GM08714 (cell line): ENCODE data around the gene KIAA2012.

Experiments
- H3K4me3 ChIP-seq: fragments of 200-500 bp; sonication (Bioruptor generic); 2 replicates; pipeline ENCODE4 v1.5.1; 2014; ENCODE audit warnings: mild to moderate bottlenecking, low read length, inconsistent platforms
- ZNF274 ChIP-seq: IDR thresholded peaks from 2 replicates; pipeline ENCODE4 v1.6.1; 2012; ENCODE audit warnings: mild to moderate bottlenecking, low read depth, low read length

Gene KIAA2012

DNA sequence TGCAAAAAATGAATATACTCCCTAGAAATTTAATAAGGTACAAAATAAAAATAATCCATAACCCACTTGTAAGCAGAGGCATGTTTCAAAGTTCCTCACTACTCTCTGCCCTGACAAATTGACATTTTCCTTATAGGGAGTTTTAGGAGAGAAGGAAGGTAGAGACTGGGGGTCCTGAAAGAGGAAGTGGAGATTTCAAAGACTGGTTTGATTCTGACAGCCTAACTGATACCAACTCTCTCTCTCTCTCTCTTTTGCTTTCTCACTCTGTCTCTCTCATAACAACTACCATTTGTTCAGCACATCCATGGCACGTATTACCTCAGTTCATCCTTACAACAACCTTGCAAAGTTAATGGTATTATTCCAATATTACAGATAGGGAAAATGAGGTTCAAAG is 20.8 kb upstream of the KIAA2012 start:
- TF ChIP-seq ZNF274 = no peak
- no peak overlapping the region for H3K4me3 ChIP-seq

- no peak overlapping the region for H3K4me3 ChIP-seq
- TF ChIP-seq ZNF274 = no peak
Observed at GRCh38 chr2:202054679-202055078, 18.4 kb upstream of the KIAA2012 start.

DNA sequence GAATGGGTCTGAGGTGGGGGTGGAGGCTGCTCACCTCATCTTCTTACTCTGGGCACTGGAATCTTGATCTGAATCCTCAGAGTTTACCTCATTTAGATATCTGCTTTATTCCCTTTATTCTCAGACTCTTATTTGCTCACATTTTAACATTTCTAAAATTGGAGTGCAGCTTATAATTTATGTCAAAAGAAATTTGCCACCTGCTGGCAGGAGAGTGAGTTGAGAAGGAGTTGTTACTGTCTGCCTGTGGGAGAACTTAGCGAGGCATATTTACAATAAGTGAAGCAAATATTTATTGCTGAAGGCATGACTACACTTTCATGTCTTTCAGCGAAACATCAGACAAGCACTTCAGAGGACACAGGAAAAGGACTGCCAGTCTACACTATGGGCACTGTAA is 16.4 kb upstream of the KIAA2012 start:
- no peak overlapping the region for H3K4me3 ChIP-seq
- TF ChIP-seq ZNF274 = no peak

GRCh38 chr2:202060218-202060617 is 12.8 kb upstream of the KIAA2012 start:
- no peak overlapping the region for H3K4me3 ChIP-seq
- TF ChIP-seq ZNF274 = no peak

- no peak for TF ChIP-seq ZNF274
- no peak overlapping the region for H3K4me3 ChIP-seq
Observed at GRCh38 chr2:202061695-202062094, 11.4 kb upstream of the KIAA2012 start.

DNA sequence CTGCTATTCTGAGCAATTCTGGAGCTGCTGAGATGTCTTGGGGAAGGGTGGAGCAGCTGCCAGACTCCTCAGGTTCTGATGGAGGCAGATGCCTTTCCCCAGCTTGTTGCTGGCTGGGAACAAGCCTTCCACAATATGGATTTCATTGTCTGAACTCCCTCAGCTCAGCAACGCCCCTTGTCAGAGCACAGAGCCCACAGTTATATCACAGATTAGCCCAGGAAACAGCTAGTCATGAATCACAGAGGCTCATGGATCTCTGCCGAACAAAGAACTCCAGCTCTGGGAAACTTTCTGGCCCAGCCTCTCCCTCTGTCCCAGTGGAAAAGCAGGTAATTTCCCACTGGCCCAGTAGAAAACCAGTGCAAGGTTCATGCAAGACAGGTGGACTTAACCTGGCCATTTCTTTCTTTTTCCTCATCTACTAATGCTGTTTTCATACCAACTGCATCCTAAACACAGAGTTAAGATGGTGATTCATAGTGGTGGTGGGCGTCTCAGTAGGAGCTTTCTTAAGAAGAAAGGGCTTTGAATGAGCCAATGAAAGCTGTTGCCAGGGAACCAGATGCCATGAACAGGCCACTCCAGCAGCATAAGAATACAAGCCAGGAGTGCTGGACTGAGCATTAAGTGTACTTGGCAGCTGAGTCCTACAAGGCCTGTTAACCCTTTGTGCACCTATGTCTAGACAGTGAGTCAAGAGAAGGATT is 8.7 kb upstream of the KIAA2012 start:
- no peak overlapping the region for H3K4me3 ChIP-seq
- TF ChIP-seq ZNF274 = no peak

DNA sequence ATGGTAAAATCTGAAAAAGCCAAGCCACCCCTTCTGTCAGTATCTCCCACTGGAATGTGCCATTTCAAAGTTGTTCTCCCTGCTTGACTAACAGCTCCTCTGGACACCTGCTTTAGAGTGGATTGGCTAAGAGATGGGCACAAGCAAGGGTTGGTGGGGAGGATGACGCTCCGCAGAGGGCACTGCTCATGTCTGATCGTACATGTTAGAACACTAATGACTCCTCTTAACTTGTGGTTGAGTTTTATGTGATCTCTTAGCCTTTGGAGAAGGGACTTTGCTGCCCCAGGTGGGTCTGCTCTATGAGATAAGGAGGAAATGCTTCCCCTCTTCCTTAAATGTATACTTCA is 8.2 kb upstream of the KIAA2012 start:
- H3K4me3 ChIP-seq = no peak overlapping the region
- TF ChIP-seq ZNF274 = no peak

- no peak for TF ChIP-seq ZNF274
- H3K4me3 ChIP-seq = no peak overlapping the region
Observed at GRCh38 chr2:202065876-202066275, 7.2 kb upstream of the KIAA2012 start.

GRCh38 chr2:202066875-202067274 is 6.2 kb upstream of the KIAA2012 start:
- TF ChIP-seq ZNF274 = no peak
- no peak overlapping the region for H3K4me3 ChIP-seq

DNA sequence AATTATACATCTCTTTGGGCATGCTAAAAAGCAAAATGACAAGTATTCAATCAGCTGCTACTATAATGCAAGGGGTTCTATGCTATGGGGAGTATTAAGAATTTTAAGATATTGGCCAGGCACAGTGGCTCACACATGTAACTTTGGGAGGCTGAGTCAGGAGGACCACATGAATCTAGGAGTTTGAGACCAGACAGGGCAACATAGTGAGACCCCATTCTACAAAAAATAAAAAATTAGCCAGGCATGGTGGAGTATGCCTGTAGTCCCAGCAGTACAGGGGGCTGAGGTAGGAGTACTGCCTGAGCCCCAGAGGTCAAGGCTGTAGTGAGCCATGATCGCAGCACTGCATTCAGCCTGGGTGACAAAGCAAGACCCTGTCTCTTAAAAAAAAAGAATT is 5.5 kb upstream of the KIAA2012 start:
- TF ChIP-seq ZNF274 = no peak
- no peak overlapping the region for H3K4me3 ChIP-seq

GRCh38 chr2:202069170-202070067 is 3.6 kb upstream of the KIAA2012 start:
- TF ChIP-seq ZNF274 = no peak
- no peak overlapping the region for H3K4me3 ChIP-seq

- TF ChIP-seq ZNF274 = no peak
Observed at GRCh38 chr2:202071107-202071506, 1.9 kb upstream of the KIAA2012 start.

DNA sequence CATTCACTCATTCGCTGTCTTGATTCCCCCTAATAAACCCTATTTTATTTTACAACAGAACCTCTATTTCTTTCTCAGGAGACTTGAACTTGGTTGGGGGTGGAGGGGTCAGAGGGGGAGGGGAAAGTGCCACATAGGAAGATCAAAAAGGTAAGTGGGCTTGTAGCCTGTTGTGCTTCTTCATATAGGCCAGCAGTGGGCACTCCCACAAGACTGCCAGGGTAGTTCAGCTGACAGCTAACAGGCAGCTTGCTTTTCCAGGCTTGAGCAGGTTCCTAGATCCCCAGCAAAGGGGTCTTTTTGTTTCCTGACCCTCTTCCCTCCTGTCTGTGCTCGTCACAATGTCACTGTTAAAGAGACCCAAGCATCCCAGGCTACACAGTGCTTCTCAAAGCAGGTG is 829 bp upstream of the KIAA2012 start:
- H3K4me3 ChIP-seq = no peak overlapping the region
- TF ChIP-seq ZNF274 = no peak

More at GRCh38 chr2:202071107-202071506, 1.9 kb upstream of the KIAA2012 start:
- H3K4me3 ChIP-seq = no peak overlapping the region

GRCh38 chr2:202074324-202074723 is 1.3 kb downstream of the KIAA2012 start:
- TF ChIP-seq ZNF274 = no peak
- no peak overlapping the region for H3K4me3 ChIP-seq

DNA sequence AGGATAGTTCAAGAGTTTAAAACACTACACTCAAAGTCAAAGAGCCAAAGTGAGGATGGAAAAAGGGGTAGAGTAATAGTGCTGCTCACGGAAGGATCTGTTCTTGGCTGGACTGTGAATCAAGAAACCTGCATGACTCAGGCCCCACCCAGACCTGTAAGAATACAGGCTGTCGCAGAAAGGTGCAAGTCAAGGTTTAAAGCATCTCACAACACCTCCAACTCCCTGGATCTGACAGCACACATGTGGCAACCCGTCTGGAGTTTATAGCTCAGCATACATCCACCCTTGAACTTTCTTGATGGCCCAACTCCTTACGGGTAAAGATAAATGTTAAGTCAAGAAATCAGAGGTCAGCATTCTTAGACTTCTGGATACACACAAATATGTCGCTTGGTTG is 6.3 kb downstream of the KIAA2012 start:
- no peak for TF ChIP-seq ZNF274

More for the DNA sequence above, 6.3 kb downstream of the KIAA2012 start:
- H3K4me3 ChIP-seq = no peak overlapping the region
